GM12891 (cell line): ENCODE results near the gene PACSIN1.

Source experiments
- DNase-seq: peaks from one replicate; pipeline ENCODE4 v3.0.0; 2011; ENCODE audit warnings: low spot score; ENCODE audit not compliant: insufficient read length
- FAIRE-seq: peaks from 2 replicates; lab custom pipeline; 2011; peaks lifted over from hg19 to GRCh38; lab: Jason Lieb, UNC
- PAX5 ChIP-seq: IDR thresholded peaks from 2 replicates; pipeline ENCODE4 v1.6.1; 2011; ENCODE audit warnings: low read length, moderate library complexity, mild to moderate bottlenecking; ENCODE audit not compliant: insufficient read depth, severe bottlenecking
- POLR2A ChIP-seq: IDR thresholded peaks from 2 replicates; pipeline ENCODE4 v1.6.1; 2011; ENCODE audit warnings: low read depth, low read length, control low read depth
- POLR2AphosphoS5 ChIP-seq: IDR thresholded peaks from 2 replicates; pipeline ENCODE4 v1.6.1; 2011; ENCODE audit warnings: low read depth, low read length, control low read depth
- POU2F2 ChIP-seq: IDR thresholded peaks from 2 replicates; pipeline ENCODE4 v1.6.1; 2011; ENCODE audit warnings: low read depth, mild to moderate bottlenecking, control low read depth, low read length, moderate library complexity
- SPI1 ChIP-seq: IDR thresholded peaks from 2 replicates; pipeline ENCODE4 v1.6.1; 2011; ENCODE audit warnings: low read depth, low read length, control low read depth
- TAF1 ChIP-seq: IDR thresholded peaks from 2 replicates; pipeline ENCODE4 v1.6.1; 2011; ENCODE audit warnings: low read depth, low read length, control low read depth

PACSIN1 gene

DNA sequence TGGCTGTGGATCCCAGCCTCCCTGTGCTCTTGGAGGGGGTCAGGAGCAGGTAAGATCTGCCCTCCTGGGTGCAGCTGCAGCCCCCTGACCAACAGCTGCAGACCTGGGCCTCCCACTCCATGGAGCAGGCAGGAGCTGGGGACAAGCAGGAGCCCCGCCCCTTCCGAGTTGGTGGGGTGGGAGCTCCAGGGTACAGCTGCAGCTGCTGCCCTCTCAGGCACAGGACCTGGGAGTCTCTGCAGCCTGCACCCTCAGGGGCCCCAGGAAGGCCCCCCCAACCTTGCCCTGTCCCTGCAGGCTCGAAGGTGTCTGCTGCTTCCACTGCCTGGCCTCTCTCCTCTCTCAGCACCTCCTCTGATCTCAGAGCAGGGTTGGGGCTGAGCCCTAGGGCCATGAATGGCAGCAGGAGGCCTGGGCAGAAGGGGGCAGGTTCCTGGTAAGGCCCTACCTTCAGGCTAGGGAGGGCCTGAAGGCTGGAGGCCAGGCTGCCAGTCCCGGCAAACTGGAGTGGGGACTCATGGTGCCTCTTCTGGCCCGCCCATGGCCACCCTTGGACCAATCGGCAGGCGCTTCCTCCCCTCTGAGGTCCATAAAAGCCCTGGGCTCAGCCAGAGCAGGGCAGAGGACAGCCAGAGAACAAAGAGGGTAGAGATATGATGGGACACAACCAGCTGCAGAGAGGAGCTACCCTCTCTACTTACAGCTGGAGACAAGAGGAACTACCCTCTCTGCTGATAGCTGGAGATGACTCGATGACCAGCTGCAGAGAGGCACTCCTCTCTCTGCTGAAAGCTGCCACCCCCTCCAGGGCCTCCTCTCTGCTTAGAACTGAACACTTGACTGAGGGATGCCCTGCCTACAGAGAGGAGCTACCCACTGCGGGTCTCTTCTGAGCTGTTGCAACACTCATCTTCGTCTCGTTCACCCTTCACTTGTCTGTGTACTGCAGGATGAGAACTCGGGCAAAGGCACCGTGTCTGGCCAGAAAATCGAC is 7.8 kb upstream of the PACSIN1 start:
- no peak for FAIRE-seq
- DNase-seq, result no peak
- no peak for TF ChIP-seq POU2F2
- TF ChIP-seq PAX5, result no peak

DNA sequence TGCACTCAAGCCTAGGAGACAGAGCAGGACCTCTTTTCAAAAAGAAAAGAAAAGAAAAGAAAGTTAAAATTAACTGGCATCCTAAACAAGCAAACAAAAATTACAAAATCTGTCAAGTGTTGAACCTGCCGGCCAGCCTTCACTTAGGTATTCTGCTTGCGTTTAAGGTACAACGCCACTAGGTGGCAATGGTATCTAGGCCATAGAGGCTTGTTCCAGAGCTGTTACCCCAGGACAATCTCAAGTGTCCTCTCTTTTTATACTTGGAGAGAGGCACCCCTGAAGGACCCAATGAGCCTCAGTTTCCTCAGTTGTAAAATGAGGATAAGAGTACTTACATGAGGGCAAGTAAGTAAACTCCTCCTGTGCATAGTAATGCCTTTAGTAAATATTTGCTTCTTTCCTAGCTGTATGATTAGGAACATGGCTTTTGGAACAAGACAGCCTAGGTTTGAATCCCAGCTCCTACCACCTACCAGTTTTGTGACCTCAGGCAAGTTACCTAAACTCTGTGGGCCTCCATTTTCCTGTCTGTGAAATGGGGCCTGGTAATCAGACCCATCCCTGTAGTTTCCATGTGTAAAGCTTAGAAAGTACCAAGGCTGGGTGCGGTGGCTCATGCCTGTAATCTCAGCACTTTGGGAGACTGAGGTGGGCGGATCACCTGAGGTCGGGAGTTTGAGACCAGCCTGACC is 5.8 kb upstream of the PACSIN1 start:
- DNase-seq (peak; percentile 52), FAIRE-seq (peak; percentile 73)
- no peak for TF ChIP-seq PAX5
- no peak for TF ChIP-seq POU2F2
- no peak for TF ChIP-seq POLR2A
- TF ChIP-seq TAF1, result no peak
- TF ChIP-seq POLR2AphosphoS5, result no peak
- TF ChIP-seq SPI1, result no peak

DNA sequence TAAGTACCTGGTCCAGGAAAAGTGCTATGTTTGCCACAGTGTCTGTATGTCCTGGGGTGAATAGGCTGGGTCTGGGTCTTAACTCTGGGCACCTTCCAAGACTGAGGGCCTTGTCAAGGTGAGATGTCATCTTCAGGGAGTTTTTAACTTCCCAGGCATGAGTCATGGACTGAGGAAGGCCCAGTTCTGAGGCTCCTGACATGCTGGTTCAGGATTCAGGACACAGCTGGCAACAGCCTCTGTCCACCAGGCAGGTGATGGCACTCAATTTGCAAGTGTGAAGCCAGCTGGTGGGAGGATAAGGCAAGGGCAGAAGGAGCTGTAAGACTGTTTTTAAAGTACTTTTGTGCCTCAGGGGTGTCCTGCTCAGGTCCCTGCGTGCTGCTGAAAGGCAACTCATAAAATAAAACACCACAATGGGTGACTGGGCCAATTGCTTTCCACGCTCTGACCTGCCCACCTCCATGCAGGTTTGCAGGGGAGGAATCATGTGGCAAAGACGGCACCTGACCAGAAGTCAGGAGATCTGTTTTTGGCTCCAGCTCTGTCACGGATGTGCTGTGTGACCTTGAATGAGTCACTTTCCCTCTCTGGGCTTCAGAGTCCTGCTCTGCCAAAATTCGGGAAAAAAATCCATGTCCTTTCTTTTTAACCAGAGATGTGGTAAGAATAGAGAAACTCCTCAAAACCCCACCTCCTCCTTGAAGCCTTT is 4.9 kb upstream of the PACSIN1 start:
- TF ChIP-seq TAF1 (no peak), PAX5 (no peak), SPI1 (no peak), POLR2AphosphoS5 (no peak)
- FAIRE-seq, result no peak
- no peak for DNase-seq

DNA sequence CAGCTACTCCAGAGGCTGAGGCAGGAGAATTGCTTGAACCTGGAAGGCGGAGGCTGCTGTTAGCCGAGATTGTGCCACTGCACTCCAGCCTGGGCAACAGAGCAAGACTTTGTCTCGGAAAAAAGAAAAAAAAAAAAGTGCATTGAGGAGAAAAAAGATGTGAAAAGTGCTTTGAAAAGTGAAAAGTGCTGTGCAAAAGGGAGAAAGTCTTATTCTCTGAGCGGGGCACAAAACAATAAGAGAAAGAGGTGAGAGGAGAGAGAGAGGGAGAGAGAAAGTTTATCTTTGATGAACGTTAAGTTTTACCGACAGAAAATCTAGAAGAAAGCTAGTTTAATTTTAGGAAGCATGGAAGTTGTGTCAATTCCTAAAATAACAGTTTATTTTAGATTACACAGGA is 3.9 kb upstream of the PACSIN1 start:
- no peak for TF ChIP-seq PAX5
- no peak for TF ChIP-seq SPI1
- no peak for TF ChIP-seq POLR2A
- TF ChIP-seq TAF1, result no peak
- no peak for TF ChIP-seq POLR2AphosphoS5
- no peak for TF ChIP-seq POU2F2
- DNase-seq (no peak), FAIRE-seq (no peak)

DNA sequence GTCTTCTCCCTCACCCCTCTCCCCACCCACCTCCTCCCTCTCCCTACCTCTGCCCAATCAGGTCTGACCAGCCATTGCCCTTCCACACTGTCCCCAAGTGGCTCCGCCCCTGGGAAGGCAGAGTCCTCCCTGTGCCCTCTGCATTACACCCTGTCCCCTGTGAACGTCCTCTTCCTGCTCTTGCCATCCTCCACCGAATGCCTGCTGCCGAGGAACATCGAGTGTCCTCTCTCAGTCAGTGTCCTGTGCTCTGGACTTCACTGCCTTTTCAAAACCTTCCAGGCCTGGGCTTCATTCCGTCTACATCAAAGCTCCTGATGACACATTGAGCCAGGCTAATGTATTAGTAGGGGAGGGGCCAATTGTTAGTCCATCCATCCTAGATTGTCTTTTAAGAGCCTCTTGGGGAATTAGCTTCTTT is 3.3 kb upstream of the PACSIN1 start:
- FAIRE-seq (no peak), DNase-seq (no peak)
- no peak for TF ChIP-seq SPI1
- TF ChIP-seq TAF1, result no peak
- TF ChIP-seq PAX5, result no peak
- no peak for TF ChIP-seq POU2F2
- TF ChIP-seq POLR2AphosphoS5, result no peak
- TF ChIP-seq POLR2A, result no peak

DNA sequence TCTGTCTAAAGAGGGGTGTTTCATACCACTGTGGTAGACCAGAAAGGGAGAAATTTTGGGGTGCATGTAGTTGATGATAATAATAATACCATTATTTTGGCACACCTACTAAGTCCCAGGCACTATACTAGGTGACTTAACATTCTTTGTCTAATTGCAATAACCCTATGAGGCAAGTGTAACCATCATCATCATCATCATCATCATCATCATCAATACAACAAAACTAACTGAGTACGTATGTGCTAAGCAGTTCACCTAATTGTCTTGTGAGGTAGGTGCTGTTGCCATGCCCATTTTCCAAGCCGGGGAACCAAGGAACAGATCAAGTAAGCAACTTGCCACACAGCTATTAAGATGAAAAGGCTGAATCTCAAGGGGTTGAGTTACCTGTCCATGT is 2.6 kb upstream of the PACSIN1 start:
- no peak for DNase-seq
- no peak for FAIRE-seq
- TF ChIP-seq TAF1, result no peak
- TF ChIP-seq POLR2A, result no peak
- TF ChIP-seq POU2F2, result no peak
- TF ChIP-seq PAX5, result no peak
- TF ChIP-seq SPI1, result no peak
- no peak for TF ChIP-seq POLR2AphosphoS5

DNA sequence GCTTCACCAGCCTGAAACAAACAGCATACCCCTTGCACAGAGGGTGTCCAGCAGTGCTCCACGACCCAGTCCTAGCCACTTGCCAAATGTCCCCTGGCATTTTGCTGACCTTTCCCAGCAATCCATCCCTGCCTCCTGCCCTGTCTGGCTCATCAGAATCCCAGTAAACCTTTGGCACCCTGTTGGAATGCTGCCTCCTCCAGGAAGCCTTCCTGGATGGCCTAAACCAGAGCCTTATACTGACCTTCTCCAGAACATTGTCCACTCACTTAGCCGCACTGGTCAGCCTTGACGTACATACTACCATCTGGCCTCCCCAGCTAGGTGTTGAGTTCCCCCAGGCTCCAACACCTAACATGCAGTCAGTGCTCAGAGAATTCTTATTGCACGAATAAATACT is 2.0 kb upstream of the PACSIN1 start:
- FAIRE-seq (no peak), DNase-seq (no peak)
- TF ChIP-seq POU2F2 (no peak), PAX5 (no peak), POLR2A (no peak), TAF1 (no peak), POLR2AphosphoS5 (no peak), SPI1 (no peak)

DNA sequence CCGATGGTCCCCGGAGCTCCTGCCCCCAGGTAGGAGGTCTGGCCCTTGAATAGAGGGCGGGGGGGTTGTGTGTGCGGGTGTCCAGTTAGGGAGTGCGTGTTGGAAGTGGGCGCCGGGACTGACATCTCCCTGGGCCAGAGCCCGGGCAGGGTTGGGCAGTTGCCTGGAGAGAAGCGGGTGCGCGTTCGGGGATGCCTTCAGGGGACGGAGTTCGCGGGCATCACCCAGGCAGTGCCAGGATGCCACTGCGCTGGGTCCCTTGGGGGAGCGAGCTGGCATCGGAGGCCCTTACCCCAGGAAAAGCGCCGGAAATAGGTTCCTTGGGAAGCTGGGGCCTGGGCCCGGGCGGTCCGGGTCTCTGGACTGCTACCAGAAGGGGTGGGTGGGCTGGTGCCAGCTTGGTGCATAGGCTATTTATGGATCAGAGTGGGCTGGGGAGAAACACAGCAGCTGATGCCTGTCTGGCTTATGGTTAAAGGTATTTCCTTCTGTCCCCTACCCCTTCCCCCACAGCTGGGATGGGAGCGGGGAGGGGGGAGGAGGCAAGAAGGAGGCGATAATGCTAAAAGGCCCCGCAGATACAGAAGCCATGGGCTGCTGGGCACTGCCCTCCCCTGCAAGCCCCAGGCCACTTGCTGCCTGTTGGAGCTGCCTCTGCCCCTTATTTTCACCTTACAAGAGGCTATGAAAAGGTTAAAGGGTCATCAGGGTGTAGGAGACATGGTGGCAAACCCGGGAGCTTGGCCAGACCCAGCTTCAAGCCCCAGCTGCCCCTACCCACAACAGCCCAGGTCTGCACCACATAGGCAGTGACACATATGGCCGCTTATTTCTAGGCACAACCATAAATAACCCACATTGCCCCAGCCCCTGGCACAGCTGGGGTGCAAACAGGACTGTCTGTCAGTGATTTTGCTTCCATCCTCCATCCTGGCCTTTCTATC is 638 bp downstream of the PACSIN1 start:
- TF ChIP-seq POLR2A, result no peak
- TF ChIP-seq POU2F2, result no peak
- TF ChIP-seq POLR2AphosphoS5, result no peak
- no peak for TF ChIP-seq SPI1
- FAIRE-seq, result no peak

DNA sequence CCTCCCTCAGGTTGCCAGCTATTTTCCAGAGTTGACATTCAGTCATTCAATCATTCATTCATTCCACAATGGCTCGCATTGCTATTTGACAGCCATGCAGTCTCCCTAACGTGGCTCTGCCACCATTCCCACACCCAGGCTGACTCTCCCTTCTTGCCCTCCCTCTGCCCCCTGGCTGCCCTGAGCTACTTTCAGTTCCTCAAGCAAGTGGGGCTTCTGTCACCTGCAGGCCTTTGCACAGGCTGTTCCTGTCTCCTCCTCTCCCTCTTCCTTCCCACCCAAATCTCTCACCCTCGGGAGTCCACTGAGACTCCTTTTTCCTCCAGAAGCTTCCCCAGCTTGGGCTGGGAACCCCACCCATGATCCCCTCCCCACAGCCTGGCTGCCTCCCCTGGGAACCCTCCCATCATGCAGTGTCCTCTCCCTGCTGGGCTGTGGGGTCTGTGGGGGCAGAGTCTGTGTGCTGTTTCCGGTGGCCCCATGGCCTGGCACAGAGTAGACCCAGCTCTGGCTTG is 2.6 kb downstream of the PACSIN1 start:
- DNase-seq (no peak), FAIRE-seq (peak; percentile 88)
- TF ChIP-seq SPI1 (peak; percentile 95), POLR2AphosphoS5 (no peak)

More for the DNA sequence above, 638 bp downstream of the PACSIN1 start:
- DNase-seq, result no peak
